Measurements from ENCODE around the gene IYD.

IYD gene

GRCh38 chr6:150452428-150453243, 83.8 kb downstream of the IYD start:
- H3K27me3 ChIP-seq (ENCODE audit: control insufficient read depth in 1 of 2, insufficient read depth in 2 of 2, low read length in 2 of 2): no peaks in the 10 kb centered on the region
- H3K9me3 ChIP-seq (ENCODE audit: control insufficient read depth in 2 of 2, low read length in 2 of 2): no peaks in the 10 kb centered on the region
- no peak overlapping the region for H3K4me3 ChIP-seq (ENCODE audit: low read length in 2 of 2)
- no peak overlapping the region for H3K9ac ChIP-seq (ENCODE audit: low read length in 2 of 2)
- H3K4me1 ChIP-seq (ENCODE audit: control insufficient read depth, insufficient read depth, low read length): no peaks in the 10 kb centered on the region
- H3K27ac ChIP-seq (ENCODE audit: low read length): no peak overlapping the region
- H3K36me3 ChIP-seq (ENCODE audit: control insufficient read depth in 2 of 2, insufficient read depth in 2 of 2, low read length in 2 of 2): no peaks in the 10 kb centered on the region

GRCh38 chr6:150453357-150453756, 84.5 kb downstream of the IYD start:
- H3K27me3 ChIP-seq (ENCODE audit: control insufficient read depth in 1 of 2, insufficient read depth in 2 of 2, low read length in 2 of 2): no peaks in the 10 kb centered on the region
- H3K27ac ChIP-seq (ENCODE audit: low read length): no peak overlapping the region
- H3K9ac ChIP-seq (ENCODE audit: low read length in 2 of 2): no peak overlapping the region
- no peaks in the 10 kb centered on the region for H3K4me1 ChIP-seq (ENCODE audit: control insufficient read depth, insufficient read depth, low read length)
- no peak overlapping the region for H3K4me3 ChIP-seq (ENCODE audit: low read length in 2 of 2)
- H3K36me3 ChIP-seq (ENCODE audit: control insufficient read depth in 2 of 2, insufficient read depth in 2 of 2, low read length in 2 of 2): no peaks in the 10 kb centered on the region
- H3K9me3 ChIP-seq (ENCODE audit: control insufficient read depth in 2 of 2, low read length in 2 of 2): no peaks in the 10 kb centered on the region

Measured in stomach smooth muscle (tissue), 2 donors.